ENCODE measurements around the gene FASTKD2. TPM values are rescaled to one million over a fixed set of nuclear protein-coding genes. Genes with fewer than 3 reads are reported as not detected.
"Not testable (repeated sequence)": the region's sequence is repeated elsewhere in the genome, so short reads cannot be mapped to it uniquely, and the experiment has no call there.

Gene FASTKD2
- total RNA-seq, 4 donors from 2014 or later = 6.8 to 24.9 (median 21.1) TPM

DNA sequence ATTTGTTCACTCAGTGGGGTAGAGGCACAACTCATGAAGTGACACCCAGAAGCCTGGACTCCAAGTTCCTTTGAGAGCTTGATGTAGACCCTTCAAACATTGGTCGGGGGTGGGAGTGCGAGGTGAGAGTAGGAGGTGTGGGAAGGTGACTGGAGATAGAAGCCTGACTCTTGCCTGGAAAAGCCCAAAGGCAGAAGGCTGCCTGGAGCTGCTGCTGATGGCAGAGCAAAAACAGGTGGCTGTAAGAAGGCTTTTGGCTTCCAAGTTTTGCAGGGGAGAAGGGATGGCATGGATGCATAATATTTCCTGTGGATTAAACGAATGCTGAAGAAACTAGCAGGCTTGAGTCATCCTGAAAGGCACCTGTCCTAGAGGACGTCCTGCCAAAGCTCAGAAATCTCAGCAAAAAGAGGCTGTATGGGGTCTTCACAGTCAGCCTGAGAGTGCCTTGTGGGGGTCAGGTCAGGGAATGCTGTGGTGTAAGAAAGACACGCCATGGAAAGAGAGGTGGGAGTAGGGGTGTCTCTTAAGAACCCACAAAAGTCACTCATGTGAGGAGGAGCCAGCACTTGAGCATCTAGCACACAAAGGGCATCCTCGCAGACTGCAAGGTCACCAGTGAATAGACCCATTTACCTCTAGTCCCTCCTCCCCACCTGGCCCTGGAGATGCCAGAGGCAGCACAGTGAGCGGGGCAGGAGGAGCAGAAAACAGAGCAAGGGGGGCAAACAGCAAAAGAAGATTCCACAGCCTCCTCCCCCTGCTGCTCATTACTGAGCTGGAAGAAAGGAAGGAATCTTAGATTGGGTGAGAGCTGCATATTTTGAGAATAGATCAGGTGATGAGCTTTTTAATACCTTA, 37.5 kb downstream of the FASTKD2 start:
- Histone ChIP-seq H3K4me3 (no peak overlapping the region), H3K27me3 (no peaks in the 10 kb centered on the region), H3K36me3 (no peaks in the 10 kb centered on the region), H3K4me1 (peaks cover 0 to 9% (median 5%) of the 10 kb centered on the region in 4 donors), H3K9me3 (no peaks in the 10 kb centered on the region), H3K27ac (no peak overlapping the region)
- in situ Hi-C loops (cut with MboI; ENCODE audit: low pct_ligation_motif_present in 1 of 4, low pct_unique_long_range_greater_than_20kb in 1 of 4, low sequenced_read_pairs in 3 of 4) (no loop called here), intact Hi-C loops (cut with DNase I; ENCODE audit: low total_unique reads) (loop anchor here (5.0 to 10.0 kb wide), 2 partner anchors 172 to 674 kb away; no protein-coding TSS in a partner anchor)
- WGBS, 2 donors (ENCODE audit: low coverage in 1 of 2) = 79 to 83% methylated on average over 2 to 7 of the region's 7 CpGs
- TF ChIP-seq, protein P1, sequence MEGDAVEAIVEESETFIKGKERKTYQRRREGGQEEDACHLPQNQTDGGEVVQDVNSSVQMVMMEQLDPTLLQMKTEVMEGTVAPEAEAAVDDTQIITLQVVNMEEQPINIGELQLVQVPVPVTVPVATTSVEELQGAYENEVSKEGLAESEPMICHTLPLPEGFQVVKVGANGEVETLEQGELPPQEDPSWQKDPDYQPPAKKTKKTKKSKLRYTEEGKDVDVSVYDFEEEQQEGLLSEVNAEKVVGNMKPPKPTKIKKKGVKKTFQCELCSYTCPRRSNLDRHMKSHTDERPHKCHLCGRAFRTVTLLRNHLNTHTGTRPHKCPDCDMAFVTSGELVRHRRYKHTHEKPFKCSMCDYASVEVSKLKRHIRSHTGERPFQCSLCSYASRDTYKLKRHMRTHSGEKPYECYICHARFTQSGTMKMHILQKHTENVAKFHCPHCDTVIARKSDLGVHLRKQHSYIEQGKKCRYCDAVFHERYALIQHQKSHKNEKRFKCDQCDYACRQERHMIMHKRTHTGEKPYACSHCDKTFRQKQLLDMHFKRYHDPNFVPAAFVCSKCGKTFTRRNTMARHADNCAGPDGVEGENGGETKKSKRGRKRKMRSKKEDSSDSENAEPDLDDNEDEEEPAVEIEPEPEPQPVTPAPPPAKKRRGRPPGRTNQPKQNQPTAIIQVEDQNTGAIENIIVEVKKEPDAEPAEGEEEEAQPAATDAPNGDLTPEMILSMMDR (IDR thresholded peaks at IDR 0.05) = no peak
- TF ChIP-seq POLR2A (IDR thresholded peaks at IDR 0.05) = no peak
- no peak for TF ChIP-seq EP300 (IDR thresholded peaks at IDR 0.05; ENCODE audit: low read depth)
- TF ChIP-seq POLR2AphosphoS5 (IDR thresholded peaks at IDR 0.05) = no peak
- DNase-seq = no peak

DNA sequence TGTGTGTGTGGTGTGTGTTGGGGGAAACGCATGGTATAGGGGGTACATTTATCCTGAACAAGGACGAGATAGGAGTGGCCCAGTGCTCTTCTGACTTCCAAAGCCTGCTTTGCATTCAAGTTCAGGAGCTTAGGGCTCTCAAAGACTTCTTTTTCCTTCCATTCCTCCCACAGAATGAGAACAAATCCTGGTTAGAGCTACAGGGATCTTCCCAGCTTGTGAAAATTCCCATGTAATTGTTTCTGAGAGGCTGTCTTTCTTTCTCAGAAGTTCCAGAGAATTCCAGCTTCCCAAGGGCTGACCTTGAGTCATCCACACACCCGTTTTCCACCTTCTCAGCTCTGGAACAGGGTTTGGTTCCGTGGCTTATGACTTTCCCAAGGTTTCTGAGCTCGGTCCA, 38.9 kb downstream of the FASTKD2 start:
- intact Hi-C loops (cut with DNase I; ENCODE audit: low total_unique reads) = loop anchor here (5.0 to 10.0 kb wide), 2 partner anchors 170 to 673 kb away; no protein-coding TSS in a partner anchor
- TF ChIP-seq POLR2A (IDR thresholded peaks at IDR 0.05) = no peak
- TF ChIP-seq POLR2AphosphoS5 (IDR thresholded peaks at IDR 0.05) = no peak
- TF ChIP-seq, protein P1 (IDR thresholded peaks at IDR 0.05) = no peak
- no peak for TF ChIP-seq EP300 (IDR thresholded peaks at IDR 0.05; ENCODE audit: low read depth)
- DNase-seq = no peak
- Histone ChIP-seq H3K27ac (no peak overlapping the region), H3K4me1 (peaks cover 0 to 9% (median 5%) of the 10 kb centered on the region in 4 donors), H3K9me3 (no peaks in the 10 kb centered on the region), H3K27me3 (no peaks in the 10 kb centered on the region), H3K4me3 (no peak overlapping the region), H3K36me3 (no peaks in the 10 kb centered on the region)
- WGBS, 2 donors (ENCODE audit: low coverage in 1 of 2) = 73 to 83% methylated on average over 3 to 5 of the region's 5 CpGs
- in situ Hi-C loops (cut with MboI; ENCODE audit: low pct_ligation_motif_present in 1 of 4, low pct_unique_long_range_greater_than_20kb in 1 of 4, low sequenced_read_pairs in 3 of 4) = no loop called here

DNA sequence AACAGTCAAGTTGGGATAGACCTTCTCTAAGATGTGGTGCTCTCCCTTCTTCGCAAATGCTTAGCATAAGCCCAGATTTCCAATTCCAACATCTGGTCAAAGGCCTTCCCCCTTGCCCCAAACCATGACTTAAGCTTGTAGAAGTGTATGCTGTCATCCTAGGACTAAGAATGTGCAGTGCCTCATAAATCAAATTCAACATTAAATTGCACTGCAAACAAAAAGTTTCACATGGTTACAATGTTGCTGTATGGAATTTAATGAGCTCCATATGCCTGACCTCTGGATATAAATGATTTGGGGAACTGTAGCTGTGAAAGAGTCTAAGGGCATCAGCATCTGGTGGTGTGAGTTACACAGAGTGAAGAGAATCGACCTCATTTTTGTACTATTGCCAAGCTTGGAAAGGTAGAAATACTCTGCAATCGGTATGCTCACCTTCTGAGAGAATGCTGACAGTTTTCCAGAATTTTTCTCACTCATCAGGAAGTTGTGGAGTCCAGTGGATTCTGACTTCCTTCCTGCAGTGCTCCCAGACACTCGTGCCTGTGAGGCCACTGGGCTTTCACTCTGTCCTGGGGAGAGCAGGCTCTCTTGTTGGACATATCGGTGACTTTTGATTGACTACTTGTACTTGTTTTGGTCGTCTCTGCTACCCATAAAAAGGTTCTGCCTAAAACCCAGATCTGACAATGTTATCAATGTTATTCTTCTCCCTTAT, 40.6 kb downstream of the FASTKD2 start:
- Histone ChIP-seq H3K4me1 (no peaks in the 10 kb centered on the region), H3K4me3 (no peak overlapping the region), H3K27ac (no peak overlapping the region), H3K9me3 (no peaks in the 10 kb centered on the region), H3K36me3 (no peaks in the 10 kb centered on the region), H3K27me3 (no peaks in the 10 kb centered on the region)
- in situ Hi-C loops (cut with MboI; ENCODE audit: low pct_ligation_motif_present in 1 of 4, low pct_unique_long_range_greater_than_20kb in 1 of 4, low sequenced_read_pairs in 3 of 4) (no loop called here), intact Hi-C loops (cut with DNase I; ENCODE audit: low total_unique reads) (loop anchor here (10.0 kb wide), 1 partner anchor 169 kb away; no protein-coding TSS in a partner anchor)
- no peak for DNase-seq
- 69 to 74% methylated on average over 5 to 6 of the region's 6 CpGs for WGBS, 2 donors (ENCODE audit: low coverage in 1 of 2)
- TF ChIP-seq POLR2AphosphoS5 (IDR thresholded peaks at IDR 0.05) = no peak
- TF ChIP-seq, protein P1 (IDR thresholded peaks at IDR 0.05) = no peak
- no peak for TF ChIP-seq EP300 (IDR thresholded peaks at IDR 0.05; ENCODE audit: low read depth)
- TF ChIP-seq POLR2A (IDR thresholded peaks at IDR 0.05) = no peak

DNA sequence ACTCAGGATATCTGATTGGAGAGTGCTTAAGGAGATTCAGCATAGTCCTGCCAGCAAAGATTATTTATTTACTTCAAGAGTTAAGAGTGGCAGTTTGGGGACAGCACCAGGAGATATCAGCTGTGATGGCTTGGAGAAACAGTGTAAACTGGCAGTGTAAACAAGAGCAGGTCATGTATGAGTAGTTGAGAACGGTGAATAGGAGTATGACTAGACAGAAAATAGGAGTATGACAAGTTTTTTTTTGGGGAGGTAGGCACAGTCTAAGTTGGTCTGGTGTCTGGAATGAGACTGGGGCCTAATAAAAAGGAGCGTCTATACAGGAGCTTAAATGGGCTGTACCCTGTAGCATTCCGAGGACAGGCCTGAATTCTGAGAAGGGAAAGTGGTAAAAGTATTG, 42.2 kb downstream of the FASTKD2 start:
- DNase-seq; H3K9me3 ChIP-seq; H3K36me3 ChIP-seq; H3K4me1 ChIP-seq; H3K4me3 ChIP-seq; H3K27ac ChIP-seq; H3K27me3 ChIP-seq; in situ Hi-C loops (cut with MboI; ENCODE audit: low pct_ligation_motif_present in 1 of 4, low pct_unique_long_range_greater_than_20kb in 1 of 4, low sequenced_read_pairs in 3 of 4): not testable (repeated sequence)
- intact Hi-C loops (cut with DNase I; ENCODE audit: low total_unique reads) = loop anchor here (10.0 kb wide), 1 partner anchor 167 kb away; no protein-coding TSS in a partner anchor
- WGBS, 2 donors (ENCODE audit: low coverage in 1 of 2) = 67 to 91% methylated on average over 1 to 3 of the region's 3 CpGs

DNA sequence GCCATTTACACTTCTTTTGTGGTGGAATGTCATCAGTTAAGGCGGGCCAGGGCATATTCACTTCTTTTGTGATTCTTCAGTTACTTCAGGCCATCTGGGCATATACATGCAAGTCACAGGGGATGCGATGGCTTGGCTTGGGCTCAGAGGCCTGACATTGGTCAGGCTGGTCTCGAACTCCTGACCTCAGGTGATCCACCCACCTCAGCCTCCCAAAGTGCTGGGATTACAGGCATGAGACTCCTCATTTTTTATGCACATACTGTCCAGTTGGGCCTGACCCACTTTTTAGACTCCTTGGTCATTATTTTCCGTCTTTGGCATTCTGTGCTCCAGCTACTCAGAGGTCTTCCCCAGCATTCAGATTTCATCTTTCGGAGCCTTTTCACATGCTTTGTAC, 47.1 kb downstream of the FASTKD2 start:
- in situ Hi-C loops (cut with MboI; ENCODE audit: low pct_ligation_motif_present in 1 of 4, low pct_unique_long_range_greater_than_20kb in 1 of 4, low sequenced_read_pairs in 3 of 4); H3K4me1 ChIP-seq; H3K27me3 ChIP-seq; H3K36me3 ChIP-seq; H3K9me3 ChIP-seq; H3K4me3 ChIP-seq; DNase-seq; H3K27ac ChIP-seq; intact Hi-C loops (cut with DNase I; ENCODE audit: low total_unique reads): not testable (repeated sequence)
- 91 to 100% methylated on average over 2 to 5 of the region's 5 CpGs for WGBS, 2 donors (ENCODE audit: low coverage in 1 of 2)
